Subcutaneous preadipocyte (primary cell): ENCODE measurements around the gene OTOP2. TPM values are rescaled to one million over a fixed set of nuclear protein-coding genes. Genes with fewer than 3 reads are reported as not detected.

ENCODE experiments used
- total RNA-seq: library from RNA; depleted of rRNA; stranded (reverse); fragments of >200 nt; gene quantifications from 2 replicates; pipeline ENCODE4 v1.2.3, GENCODE V29; 2012

OTOP2 gene, protein sequence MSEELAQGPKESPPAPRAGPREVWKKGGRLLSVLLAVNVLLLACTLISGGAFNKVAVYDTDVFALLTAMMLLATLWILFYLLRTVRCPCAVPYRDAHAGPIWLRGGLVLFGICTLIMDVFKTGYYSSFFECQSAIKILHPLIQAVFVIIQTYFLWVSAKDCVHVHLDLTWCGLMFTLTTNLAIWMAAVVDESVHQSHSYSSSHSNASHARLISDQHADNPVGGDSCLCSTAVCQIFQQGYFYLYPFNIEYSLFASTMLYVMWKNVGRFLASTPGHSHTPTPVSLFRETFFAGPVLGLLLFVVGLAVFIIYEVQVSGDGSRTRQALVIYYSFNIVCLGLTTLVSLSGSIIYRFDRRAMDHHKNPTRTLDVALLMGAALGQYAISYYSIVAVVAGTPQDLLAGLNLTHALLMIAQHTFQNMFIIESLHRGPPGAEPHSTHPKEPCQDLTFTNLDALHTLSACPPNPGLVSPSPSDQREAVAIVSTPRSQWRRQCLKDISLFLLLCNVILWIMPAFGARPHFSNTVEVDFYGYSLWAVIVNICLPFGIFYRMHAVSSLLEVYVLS
- not detected in 2 replicates for total RNA-seq

DNA sequence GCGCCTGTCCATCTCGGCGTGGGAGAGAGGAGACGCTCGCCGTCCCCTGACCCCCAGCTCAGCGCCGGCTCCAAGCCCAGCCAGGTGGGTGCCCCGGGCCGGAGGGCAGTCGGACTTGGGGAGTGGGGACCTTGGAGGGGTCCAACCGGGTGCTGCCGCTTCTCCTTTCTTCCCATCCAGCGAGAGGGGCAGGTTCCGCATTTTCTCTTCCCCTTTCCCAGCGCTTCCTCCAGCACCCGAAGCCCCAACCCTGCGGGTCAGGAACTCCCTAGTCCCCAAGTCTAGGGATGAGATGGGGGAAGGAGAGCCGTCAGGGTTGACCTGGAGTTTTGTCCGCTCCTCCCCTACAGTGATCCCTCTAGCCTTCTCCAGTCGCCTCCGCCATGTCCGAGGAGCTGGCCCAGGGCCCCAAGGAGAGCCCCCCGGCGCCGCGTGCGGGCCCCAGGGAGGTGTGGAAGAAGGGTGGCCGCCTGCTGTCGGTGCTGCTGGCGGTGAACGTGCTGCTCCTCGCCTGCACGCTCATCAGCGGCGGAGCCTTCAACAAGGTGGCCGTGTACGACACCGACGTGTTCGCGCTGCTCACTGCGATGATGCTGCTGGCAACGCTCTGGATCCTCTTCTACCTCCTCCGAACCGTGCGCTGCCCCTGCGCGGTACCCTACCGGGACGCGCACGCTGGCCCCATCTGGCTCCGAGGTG lies at the start of gene OTOP2:
Gene OTOP2 (plus strand): TSS at position 24 of the 699 bp plus-strand sequence. CDS start 360 bp downstream, at position 384.

DNA sequence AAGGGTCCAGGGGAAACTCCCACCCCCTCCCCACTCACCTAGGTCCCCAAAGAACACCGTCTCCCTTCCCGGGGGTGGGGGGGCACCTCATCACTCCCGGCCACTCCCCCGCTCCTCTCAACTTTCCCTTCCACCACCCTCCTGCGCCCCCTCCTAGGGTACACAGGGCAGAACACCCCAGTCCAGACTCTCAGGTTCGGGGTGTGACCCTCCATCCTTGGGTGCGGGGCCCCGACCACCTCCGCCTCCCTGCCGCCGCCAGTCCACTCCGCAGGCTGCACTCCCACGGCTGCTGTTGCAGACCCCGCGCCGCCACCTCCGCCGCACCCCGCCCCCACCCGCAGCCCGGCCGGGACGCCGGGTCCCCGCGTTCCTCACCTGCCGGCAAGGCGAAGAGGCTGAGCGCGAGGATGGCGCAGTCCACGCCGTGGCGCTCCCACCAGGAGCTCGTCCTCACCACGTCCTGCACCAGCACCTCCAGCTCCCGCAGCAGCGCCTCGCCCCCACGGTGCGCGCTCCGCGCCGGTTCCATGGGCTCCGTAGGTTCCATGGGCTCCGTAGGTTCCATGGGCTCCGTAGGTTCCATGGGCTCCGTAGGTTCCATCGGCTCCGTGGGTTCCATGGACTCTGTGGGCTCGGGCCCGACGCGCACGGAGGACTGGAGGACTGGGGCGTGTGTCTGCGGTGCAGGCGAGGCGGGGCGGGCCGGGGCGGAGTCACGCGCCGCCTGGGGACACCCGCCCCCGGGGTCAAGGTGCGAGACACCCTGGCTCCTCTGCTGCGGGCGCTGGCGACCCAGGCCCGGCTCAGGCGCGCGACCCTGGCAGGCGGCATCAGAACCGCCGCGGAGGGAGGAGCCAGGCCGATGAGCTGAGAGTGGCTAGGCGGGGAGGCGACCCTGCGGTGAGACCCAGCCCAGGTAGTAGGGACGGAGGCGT lies 30.8 kb upstream of the OTOP2 start, which contains the start of gene FADS6:
Gene FADS6 (minus strand): TSS at position 660 of the 938 bp plus-strand sequence. CDS start 38 bp downstream, at position 622.

DNA sequence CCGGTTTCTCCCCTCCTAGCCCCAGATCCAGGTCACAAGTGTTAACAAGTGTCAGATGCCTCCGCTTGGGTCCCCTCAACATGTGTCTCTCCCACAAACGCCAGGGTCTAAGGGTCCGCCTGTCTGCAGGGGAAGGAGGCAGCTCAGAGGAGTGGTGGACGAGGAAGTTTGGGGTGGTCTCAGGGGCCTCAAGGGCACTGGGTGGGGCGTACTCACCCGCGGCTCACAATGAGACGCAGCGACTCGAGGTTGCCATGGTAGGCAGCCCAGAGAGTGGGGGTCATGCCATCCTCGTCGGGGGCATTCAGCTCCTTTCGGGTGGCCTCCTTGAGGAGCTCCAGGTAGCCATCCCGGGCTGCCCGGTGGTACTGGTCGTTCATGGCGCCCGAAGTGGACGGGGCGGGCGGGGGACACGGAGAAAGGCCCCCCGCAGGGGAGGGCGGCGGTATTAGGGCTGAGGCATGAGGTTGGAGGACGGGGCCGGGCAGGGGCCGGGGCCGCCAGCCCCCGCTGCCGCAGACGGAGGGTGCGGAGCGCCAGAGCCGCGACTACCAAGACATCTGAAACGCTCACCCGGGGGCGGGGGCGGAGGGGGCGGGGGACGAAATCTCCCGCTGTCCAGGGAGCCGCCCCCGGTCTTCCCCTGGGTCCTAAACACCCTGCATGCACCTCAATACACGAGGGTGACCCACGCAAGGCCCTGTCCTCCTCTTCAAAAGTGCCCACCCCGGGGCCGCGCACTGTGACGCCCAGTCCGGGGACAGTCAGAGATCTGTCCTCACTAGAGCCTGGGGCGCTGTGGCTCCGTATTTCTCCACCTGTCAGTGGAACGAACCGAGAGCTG lies 1.2 kb upstream of the OTOP2 start, which contains the start of gene USH1G:
Gene USH1G (minus strand): TSS at position 562 of the 844 bp plus-strand sequence. CDS start 182 bp downstream, at position 380.

DNA sequence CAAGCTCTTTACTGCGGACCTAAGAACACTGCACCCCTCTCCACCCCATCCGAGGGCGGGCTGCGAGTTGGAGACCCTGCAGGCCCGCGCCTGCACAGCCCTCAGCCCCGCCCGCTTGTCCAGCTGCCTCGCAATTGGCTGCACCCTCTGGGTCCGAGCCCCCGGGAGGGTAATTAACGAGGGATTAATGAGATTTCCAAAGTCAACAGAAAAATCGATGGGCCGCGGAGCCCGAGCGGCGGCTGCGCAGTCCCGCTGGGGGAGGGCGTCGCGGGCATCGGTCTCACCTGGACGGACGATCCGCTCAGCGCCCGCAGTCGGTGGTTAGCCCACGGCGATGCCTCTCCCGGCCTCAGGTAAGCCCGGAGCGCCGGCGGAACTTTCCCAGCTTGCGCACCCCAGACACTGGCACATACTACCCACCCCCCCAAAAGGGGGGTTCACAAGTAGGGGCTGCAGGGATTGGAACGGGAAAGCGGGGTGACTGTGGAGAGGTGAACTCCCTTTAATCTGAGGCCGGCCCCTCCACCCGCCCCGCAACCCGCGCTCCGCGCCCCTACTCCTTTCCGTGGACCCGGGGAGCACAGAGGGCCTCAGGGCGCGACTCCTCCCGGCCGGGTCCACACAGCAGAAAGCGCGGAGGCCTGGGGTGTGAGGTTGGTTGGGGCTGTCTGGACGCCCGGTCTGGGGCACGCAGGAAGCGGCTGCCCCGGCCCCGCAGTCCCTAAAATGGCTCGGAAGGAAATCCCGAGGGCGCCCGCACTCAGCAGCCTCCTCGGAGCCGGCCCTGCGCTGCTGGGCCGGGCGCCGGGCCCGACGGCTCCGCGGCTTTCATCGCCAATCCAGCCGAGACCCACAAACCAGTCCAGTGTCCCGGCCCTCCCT lies 11.8 kb downstream of the OTOP2 start, which contains the start of gene OTOP3:
Gene OTOP3 (plus strand): TSS at position 314 of the 885 bp plus-strand sequence. CDS start 24 bp downstream, at position 338.

DNA sequence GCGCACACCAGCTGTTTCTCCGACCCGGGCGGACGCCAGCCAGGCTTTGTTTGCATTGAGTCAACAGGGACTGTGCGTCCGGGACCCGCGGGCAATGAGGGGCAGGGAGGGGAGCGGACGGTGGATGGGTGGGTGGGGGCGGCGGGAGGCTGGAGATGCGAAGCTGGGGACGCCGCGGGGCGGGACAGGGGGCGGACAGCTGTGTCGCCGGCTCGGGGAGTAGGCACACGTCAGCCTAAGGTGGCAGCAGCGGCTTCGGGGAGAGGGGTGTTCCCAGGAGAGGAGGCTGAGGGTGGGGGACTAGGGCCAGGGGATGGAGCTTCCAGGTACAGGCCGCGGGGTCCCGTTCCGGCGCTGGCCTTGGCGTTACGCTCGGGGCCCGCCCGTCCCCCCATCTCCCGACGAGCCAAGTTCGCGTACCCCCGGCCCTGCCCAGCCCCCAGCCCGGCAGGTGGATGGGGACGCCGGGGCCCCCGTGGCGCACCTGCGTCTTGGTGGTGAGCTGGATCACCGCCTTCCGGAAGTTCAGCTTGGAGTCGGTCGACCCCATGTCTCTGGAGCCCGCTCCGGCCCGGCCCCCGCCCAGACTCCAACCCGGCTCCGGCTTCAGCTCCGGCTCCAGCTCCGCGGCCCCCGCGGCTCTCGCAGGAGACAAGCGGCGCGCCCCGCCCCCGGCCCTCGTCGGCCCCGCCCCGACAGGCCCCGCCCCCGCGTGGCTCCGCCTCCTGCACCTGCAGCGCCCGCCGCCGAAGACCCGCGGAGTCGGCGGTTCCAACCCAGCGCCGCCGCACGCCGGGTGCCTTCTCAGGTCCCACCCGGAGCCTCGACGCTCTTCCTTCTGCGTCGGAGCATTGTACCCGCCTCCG lies 48.3 kb downstream of the OTOP2 start, which contains the start of gene HID1:
Gene HID1 (minus strand): TSS at position 653 of the 866 bp plus-strand sequence. CDS start 103 bp downstream, at position 550.

Other genes starting within 250 kb of the OTOP2 start
- not detected in 2 replicates for gene CD300LF, start 211.3 kb upstream of the OTOP2 start, total RNA-seq
- under 0.01 and 0.20 TPM in 2 replicates for gene RAB37, start 187.0 kb upstream of the OTOP2 start, total RNA-seq
- gene NHERF1, start 175.6 kb upstream of the OTOP2 start, total RNA-seq = 12.1 and 22.7 TPM in 2 replicates
- gene NAT9, start 147.9 kb upstream of the OTOP2 start, total RNA-seq = 22.4 and 26.4 TPM in 2 replicates
- gene GRIN2C, start 64.4 kb upstream of the OTOP2 start, total RNA-seq = under 0.01 TPM in 1 of 2 replicates, not detected in the other
- gene FDXR, start 51.3 kb upstream of the OTOP2 start, total RNA-seq = 24.8 and 27.2 TPM in 2 replicates
- gene FADS6, start 30.6 kb upstream of the OTOP2 start, total RNA-seq = not detected in 2 replicates
- not detected in 2 replicates for gene USH1G, start 1.0 kb upstream of the OTOP2 start, total RNA-seq
- gene OTOP3, start 11.6 kb downstream of the OTOP2 start, total RNA-seq = not detected in 2 replicates
- not detected in 2 replicates for gene HID1, start 48.5 kb downstream of the OTOP2 start, total RNA-seq
- gene CDR2L, start 63.4 kb downstream of the OTOP2 start, total RNA-seq = 15.1 and 15.8 TPM in 2 replicates
- 28.9 and 33.8 TPM in 2 replicates for gene MRPL58, start 88.4 kb downstream of the OTOP2 start, total RNA-seq
- gene ATP5PD, start 122.7 kb downstream of the OTOP2 start, total RNA-seq = 234 and 356 TPM in 2 replicates
- 14.0 and 16.0 TPM in 2 replicates for gene KCTD2, start 123.0 kb downstream of the OTOP2 start, total RNA-seq
- gene SLC16A5, start 163.7 kb downstream of the OTOP2 start, total RNA-seq = 6.8 and 8.1 TPM in 2 replicates
- 2.9 and 3.7 TPM in 2 replicates for gene ARMC7, start 185.7 kb downstream of the OTOP2 start, total RNA-seq
- 56.7 and 60.6 TPM in 2 replicates for gene NT5C, start 207.5 kb downstream of the OTOP2 start, total RNA-seq
- gene JPT1, start 230.2 kb downstream of the OTOP2 start, total RNA-seq = 139 and 140 TPM in 2 replicates